OCI-LY3 (cell line): ENCODE measurements around the gene KREMEN1.

Experiments used
- CTCF ChIP-seq: fragments of 200-600, 300-600 bp; sonication (generic); IDR thresholded peaks from 2 replicates; pipeline ENCODE4 v1.5.1; 2014; ENCODE audit warnings: antibody characterized with exemption, low read length, low read depth
- EZH2phosphoT487 ChIP-seq: fragments of 200-600 bp; shearing (Covaris generic); IDR thresholded peaks from 2 replicates; pipeline ENCODE4 v1.6.1; 2018; ENCODE audit warnings: antibody characterized with exemption, mixed run types, low read depth

DNA sequence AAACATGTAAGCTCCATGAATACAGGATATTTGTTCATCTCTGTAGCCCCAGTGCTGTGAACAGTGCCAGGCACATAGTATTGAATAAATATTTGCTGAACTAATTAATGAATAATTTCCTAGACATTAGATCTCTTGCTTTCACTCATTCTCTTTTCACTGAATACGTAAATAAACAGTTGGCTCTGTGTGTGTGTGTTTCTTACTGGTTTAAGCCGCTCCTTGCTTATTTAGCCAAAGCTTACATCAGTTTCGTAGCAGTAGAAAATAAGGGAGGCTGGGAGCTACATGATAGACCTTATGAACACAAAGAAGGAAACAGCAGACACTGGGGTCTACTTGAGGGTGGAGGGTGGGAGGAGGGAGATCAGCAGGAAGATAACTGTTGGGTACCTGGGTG, 17.2 kb downstream of the KREMEN1 start:
- TF ChIP-seq CTCF (no peak), EZH2phosphoT487 (no peak)
